GM18526 (cell line): ENCODE measurements around the gene FAM171A2.

ENCODE experiments used
- POLR2A ChIP-seq: IDR thresholded peaks from 3 replicates; pipeline ENCODE4 v1.6.1; 2011; ENCODE audit not compliant: insufficient read length; ENCODE audit errors: extremely low read depth

Gene FAM171A2

DNA sequence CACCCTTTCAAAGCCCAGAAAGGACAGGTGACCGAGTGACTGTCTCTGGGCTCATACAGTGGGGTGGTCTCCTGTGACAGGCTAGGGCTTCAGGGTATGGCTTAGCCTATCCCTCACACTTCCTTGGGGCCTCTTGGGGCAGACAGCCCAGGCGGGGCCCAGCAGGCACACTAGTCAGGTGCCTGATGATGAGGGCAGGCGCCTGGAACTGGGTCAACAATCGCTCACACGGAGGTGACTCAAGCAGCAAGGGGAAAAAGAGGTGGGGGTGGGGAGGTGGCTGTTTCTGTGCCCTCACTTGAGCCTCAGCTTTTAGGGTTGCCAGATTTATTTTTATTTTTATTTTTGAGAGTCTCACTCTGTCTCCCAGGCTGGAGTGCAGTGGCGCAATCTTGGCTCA lies 25.0 kb downstream of the FAM171A2 start:
- no peak for TF ChIP-seq POLR2A

DNA sequence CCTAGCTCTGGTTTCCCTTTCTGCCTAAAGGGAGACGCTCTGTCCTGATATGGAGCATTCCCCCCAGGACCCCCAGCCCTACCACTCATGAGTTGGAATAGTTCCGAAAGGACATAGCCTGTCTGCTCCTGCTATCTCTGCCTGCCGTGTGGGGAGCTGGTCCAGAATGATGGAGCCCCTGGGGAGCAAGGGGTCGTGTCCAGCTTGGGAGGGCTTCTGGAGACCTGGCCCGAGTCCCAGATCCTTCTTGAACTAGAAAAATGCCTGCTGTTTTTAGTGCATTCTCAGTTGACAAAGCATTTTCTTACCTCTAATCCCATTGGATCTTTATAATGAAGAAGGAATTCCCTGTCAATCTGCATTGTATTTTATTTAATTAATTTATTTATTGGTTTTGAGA lies 27.7 kb downstream of the FAM171A2 start:
- no peak for TF ChIP-seq POLR2A

DNA sequence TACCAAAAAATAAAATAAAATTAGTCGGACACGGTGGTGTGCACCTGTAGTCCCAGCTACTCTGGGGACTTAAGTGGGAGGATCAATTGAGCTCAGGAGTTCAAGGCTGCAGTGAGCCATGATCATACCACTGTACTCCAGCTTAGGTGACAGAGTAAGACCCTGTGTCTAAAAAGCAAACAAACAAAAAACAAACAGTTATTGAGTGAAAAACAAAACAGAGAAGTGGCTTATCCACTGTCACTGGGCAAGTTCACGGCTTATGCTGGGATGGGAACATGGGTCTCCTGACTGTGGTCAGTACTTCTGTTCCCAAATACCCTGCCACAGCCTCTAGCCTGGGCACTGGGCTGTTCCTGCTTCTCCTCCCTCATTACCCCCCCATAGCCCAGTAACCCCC lies 28.1 kb downstream of the FAM171A2 start:
- no peak for TF ChIP-seq POLR2A

DNA sequence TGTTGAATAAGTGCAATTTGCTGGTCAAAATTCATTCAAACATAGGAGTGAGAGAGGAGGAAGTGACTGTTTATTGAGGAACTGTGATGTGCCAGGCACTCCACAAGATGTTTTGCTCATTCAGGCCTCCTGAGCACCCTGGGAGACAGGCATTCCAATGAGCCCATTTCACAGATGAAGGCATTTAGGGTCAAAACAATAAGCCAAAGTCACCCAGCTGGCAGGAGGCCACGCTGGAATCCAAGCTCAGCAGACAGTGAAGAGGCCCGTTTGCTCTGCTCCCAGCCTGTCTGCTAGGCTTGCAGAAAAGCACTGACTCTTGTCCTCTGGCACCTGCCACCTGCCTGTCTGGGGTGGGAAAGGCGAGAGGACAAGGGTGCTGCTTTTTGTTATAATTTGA lies 28.9 kb downstream of the FAM171A2 start:
- no peak for TF ChIP-seq POLR2A

DNA sequence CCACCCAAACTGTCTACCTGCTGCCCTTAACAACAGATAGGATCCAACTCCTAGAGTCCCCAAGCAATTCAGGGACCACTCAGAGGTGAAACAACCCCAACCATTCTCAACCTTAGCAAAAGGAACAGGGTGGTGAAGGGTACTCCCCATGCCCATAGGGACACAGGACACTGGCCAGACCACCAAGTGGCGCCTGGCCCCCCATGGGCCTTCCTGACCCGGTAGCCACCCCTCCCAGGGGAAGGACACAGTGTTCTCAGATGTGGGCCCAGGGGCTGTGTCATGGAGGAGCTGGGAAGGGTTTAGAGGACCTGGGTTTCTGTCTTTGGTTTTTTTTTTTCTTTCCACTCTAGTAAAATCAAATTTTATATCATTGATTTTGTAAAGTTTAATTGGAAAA lies 29.3 kb downstream of the FAM171A2 start:
- no peak for TF ChIP-seq POLR2A

DNA sequence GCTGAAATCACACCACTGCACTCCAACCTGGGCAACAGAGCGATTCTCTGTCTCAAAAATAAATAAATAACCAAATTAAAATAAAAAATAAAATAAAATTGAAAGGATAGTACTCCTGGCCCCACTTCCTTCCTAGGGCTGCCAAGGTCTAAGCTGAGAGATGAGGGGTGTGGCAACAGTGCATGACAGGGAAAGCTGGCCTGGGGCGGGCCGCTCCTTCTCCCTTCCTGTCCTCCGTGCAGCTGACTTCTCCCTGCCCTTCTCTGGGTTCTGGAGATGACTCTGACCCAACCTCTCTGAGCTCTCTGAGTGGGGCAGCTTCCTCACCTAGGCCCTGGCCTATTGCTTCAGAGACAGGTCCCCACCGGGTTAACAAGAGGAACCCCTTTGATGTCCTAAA lies 30.3 kb downstream of the FAM171A2 start:
- no peak for TF ChIP-seq POLR2A

DNA sequence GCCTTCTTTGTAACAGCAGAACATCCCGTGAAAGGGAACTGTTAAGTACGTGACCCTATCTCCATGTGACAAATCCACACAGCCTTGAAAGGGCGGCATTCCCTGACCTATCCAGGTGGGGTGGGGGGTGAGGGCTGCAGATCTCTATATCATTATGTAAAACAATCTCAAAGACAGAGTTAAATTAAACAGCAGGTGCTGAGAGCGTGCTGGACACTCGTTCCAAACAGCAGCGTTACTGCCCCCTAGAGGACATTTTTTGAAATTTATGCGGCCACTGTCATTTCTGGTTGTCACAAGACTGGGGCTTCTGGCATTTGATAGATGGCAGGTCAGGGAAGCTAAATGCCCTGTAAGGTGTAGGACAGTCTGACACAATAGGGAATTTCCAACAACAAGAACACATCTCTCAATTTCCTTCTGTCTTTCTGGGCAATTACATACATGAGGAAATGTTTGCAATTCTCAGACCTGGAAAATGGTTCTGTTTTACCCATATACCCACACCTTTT lies 32.3 kb downstream of the FAM171A2 start:
- TF ChIP-seq POLR2A: no peak

DNA sequence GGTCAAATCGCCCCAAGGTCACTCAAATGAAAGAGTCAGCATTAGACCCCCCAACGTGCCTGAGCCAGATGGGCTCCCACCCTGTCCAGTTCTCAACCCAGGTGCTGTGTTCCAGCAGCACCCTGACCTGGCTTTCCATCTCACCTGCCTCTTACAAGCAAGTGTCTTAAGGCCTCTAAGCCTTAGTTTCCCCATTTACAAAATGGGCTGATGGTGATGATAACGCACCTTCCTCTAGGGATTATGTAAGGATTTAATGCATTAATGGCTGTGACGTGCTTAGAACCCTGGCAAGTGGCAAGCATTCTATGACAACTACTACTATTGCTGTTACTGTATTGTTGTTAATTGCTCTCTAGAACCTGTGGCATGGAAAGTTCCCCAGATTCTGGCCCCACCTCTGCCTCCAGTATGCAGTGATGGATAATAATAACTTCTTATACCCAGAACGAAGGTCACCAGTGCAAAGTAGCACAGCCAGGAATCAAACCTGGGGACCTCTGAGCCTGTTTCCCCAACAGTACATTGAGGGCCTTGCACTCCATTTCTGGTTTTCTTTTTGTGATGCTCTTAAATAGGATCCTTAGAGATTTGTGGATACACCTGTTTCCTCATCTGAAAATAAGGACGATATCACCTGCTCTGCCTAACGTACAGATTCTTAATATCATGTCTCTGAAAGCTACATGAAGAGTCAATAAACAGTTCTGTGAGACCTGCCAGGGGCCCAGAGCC lies 35.8 kb downstream of the FAM171A2 start:
- no peak for TF ChIP-seq POLR2A

DNA sequence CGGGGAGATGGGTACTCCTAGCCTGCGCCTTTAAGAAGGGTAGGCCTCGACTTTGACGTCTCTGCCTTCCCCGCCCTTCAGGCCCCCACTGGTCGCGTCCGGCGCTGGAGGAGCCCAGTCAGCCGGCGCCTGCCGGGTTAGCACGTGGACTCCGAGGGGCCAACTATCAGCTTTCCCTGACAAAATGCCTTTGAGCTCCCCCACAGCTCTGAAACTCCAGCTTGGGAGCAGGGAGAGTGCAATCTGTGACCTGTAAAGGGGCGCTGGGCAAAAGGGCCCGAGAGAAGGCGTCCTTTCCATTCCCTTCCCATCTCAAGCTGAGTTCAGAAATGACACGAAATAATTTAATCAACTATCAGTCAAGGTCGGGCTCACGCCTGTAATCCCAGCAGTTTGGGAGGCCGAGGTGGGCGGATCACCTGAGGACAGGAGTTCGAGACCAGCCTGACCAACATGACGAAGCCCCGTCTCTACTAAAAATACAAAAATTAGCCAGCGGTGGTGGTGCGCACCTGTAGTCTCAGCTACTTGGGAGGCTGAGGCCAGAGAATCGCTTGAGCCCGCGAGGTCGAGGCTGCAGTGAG lies 36.7 kb downstream of the FAM171A2 start:
- TF ChIP-seq POLR2A: peak; percentile 51

DNA sequence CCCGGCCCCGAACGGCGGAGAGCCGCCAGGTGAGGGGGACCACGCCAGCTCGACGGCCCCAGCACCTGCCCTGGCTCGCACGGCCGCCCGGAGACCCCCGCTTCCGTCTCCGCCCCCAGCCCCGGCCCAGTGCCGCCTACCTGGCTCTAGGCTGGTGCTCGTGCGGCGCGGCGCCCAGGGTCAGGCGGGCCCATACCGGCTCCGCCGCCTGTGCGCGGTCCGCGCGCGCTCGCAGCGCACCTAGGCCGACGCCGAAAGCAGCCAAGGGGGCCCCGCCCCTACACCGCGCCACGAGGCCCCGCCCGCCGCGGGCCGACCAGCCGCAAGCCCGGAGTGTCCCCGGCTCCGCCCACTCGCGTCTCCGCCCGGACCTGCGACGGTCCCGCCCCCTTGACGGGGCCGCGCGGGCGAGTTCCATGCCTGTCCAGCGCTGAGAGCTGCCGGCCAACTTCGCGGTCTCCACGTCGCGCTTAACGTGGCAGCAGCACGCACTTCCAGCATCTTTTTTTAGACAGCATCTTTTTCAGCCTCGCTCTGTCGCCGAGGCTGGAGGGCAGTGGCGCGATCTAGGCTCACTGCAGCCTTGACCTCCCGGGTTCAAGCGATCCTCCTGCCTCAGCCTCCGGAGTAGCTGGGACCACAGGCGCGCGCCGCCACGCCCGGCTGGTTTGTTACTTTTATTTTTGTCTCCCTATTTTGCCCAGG lies 38.9 kb downstream of the FAM171A2 start, which contains the start of gene SLC25A39:
TSS of gene SLC25A39 (minus strand) at position 253 of the 705 bp plus-strand sequence. CDS start 1,261 bp downstream, outside the sequence.
- peak; percentile 79 for TF ChIP-seq POLR2A

DNA sequence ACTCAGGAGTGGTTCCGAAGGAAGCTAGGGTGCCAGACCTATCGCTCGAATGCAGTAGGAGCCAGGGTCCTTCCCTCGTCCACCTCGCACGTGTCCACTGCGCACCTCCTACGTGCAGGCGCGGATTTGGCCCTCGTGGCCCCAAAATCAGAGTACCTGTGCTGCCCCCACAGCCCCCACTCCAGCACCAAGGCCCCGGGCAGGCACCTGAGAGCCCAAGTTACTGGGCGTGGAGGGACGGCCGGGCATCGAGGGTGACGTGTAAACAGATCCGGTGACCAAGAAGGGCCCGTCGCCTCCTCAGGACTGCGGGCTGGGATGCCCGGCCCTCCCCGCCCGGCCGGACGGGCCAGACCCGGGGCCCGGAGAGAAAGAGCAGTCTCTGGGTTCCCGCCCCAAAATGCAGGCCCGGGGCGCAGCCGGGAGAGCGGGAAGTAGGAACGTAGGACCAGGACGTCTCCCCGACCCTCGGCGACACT lies 39.5 kb downstream of the FAM171A2 start:
- no peak for TF ChIP-seq POLR2A

DNA sequence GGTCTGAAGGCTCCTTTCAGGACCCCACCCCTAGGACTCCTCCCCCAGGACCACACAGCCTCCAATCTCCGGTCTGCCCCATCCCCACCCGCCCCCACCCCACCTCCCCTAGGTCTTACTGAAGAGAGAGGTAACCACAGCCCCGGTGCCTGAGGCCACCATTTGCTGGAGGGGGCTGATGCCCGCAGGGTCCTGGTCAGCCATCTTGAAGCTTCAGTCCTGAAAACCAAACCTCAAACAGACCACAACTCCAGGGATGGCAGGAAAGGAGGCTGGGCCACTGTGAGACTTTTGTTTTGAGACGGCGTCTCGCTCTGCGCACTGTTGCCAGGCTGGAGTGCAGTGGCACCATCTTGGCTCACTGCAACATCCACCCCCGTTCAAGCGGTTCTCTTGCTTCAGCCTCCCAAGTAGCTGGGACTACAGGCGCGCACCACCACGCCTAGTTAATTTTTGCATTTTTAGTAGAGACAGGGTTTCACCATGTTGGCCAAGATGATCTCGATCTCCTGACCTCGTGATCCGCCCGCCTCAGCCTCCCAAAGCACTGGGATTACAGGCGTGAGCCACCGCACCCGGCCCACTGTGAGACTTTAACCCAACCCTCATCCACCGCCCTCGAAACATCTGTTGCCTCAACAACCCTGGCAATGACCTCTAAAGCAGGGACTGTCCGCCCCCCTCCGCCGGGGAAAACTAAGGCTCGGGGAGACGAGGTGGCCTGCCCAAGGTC lies 40.1 kb downstream of the FAM171A2 start:
- TF ChIP-seq POLR2A: no peak

DNA sequence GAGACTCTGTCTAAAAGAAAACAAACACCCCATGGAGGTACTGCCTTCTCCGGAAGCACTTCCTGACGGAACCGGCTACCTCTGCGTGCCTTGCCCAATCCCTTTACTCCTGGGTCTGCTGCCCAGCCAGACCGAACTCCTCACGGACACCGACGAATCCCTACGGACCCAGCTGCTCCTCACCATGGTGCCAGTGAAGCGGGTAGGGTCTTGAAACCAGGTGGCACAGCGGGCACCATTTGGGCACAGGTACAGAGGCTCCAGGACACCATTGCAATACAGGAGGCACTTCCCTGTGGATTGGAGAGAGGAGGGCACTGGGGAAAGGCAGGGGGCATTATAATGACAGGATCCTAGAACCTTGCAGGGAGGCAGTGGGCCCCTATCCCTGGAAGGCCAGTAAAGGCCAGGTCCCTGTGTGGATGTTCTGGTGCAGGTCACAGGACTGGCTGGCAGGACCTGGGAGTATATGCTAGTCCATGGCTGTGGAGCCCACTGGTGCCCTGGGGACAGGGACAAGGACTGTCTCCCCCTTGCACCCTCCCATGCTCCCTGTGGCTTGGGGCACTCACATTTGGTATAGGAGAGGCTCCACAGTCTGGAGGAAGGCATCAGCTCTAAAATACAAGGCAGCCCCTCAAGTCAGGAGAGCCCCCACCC lies 41.3 kb downstream of the FAM171A2 start:
- no peak for TF ChIP-seq POLR2A

DNA sequence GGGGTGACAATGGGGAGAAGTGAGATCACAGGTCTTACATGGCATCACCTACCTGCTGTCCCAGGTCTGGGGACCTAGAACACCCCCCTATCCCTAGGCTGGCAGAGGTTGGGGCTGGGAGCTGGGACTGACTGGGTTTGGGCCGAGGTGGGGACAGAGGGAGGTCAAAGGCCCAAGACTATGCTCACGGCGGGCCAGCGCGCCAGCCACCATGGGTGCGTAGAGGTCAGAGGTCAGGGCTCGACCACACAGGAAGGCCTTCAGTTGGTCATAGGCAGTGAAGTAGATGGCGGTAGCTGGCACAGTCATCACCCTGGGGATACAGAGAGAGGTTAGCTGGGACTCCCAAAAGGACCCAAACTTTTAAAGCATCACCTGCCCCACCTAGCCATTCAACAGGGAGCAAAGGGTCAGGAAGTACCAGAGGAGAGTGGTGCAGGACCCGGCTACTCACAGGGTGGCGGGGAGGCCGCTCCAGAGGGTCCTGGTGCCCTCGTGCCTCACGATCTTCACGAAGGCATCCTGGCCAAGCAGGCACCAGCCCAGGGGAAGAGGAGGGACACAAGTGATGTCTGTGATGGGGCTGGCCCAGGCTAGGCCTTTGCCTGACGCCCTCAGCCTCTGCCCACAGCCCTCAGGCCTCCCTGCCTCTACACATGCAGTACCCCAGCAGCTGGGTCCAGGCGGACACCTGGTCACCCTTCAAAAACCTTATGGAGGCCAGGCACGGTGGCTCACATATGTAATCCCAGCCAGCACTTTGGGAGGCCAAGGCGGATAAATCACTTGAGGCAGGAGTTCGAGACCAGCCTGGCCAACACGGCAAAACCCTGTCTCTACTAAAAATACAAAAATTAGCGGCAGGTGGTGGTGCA lies 42.2 kb downstream of the FAM171A2 start:
- no peak for TF ChIP-seq POLR2A

DNA sequence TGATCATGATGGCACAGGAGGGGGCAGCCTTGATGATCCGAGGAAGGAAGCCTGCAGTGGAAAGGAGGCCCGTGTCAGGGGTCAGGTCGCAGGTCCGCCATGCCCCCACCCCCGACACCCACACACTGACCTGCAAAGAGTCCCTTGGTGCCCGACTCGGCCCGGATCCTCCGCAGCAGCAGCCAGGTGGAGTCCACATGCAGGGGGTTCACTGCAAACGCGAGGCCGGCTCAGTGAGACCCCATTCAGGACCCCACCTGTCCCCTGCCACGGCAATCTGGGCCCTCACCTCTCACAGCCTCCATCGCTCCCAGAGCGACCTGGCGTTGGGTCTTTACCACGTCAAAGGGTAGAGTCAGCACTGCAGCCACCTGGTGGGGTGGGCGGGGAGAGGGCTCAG lies 43.6 kb downstream of the FAM171A2 start:
- TF ChIP-seq POLR2A: no peak
